H1 (cell line): ENCODE results near the gene PSME1. TPM values are rescaled to one million over a fixed set of nuclear protein-coding genes. Genes with fewer than 3 reads are reported as not detected.

Experiments used
- CTCF ChIA-PET: fragments of 300-600 bp; sonication (Branson Sonifier 250); formaldehyde crosslinking; loops from one replicate; lab custom pipeline; 2021; ENCODE audit not compliant: partially characterized antibody; lab: Charles Lee
- POLR2A ChIA-PET: fragments of 300-600 bp; sonication (Branson Sonifier 250); formaldehyde crosslinking; loops from one replicate; lab custom pipeline; 2021; ENCODE audit warnings: inconsistent platforms; ENCODE audit not compliant: partially characterized antibody; lab: Charles Lee
- DNase-seq, 2 experiments: peaks; one replicate each; pipeline versions ENCODE4 v3.0.0 to v3.0.0-alpha.2; 2010 to 2022; ENCODE audit warnings: low spot score in 2 of 2, low read depth in 1 of 2, mixed read lengths in 1 of 2
- FAIRE-seq: peaks from 2 replicates; lab custom pipeline; 2011; peaks lifted over from hg19 to GRCh38; lab: Jason Lieb, UNC
- H2AFZ ChIP-seq: 2 replicates; pipeline ENCODE4 v1.8.1; 2012; ENCODE audit warnings: low read length, inconsistent platforms
- H2AK5ac ChIP-seq: 2 replicates; pipeline ENCODE4 v1.6.1; 2013; ENCODE audit warnings: low read depth, low read length
- H2BK120ac ChIP-seq: replicated peaks from 2 replicates; pipeline ENCODE3; 2013; ENCODE audit warnings: low read depth, low read length, inconsistent platforms
- H2BK12ac ChIP-seq: 2 replicates; pipeline ENCODE4 v1.6.1; 2013; ENCODE audit warnings: low read depth, low read length
- H2BK15ac ChIP-seq: 2 replicates; pipeline ENCODE4 v1.6.1; 2013; ENCODE audit warnings: low read length
- H2BK20ac ChIP-seq: 2 replicates; pipeline ENCODE4 v1.6.1; 2013; ENCODE audit warnings: low read length
- H2BK5ac ChIP-seq: 2 replicates; pipeline ENCODE4 v1.6.1; 2013; ENCODE audit warnings: low read depth, low read length
- H3K14ac ChIP-seq: 2 replicates; pipeline ENCODE4 v1.6.1; 2013; ENCODE audit warnings: inconsistent platforms; ENCODE audit not compliant: insufficient read length
- H3K18ac ChIP-seq: 2 replicates; pipeline ENCODE4 v1.6.1; 2013; ENCODE audit warnings: low read length; ENCODE audit errors: extremely low read depth
- H3K23ac ChIP-seq: 2 replicates; pipeline ENCODE4 v1.6.1; 2013; ENCODE audit warnings: inconsistent platforms; ENCODE audit not compliant: insufficient read length
- H3K23me2 ChIP-seq: 2 replicates; pipeline ENCODE4 v1.6.1; 2013; ENCODE audit warnings: low read depth, low read length
- H3K27ac ChIP-seq: 2 replicates; pipeline ENCODE4 v1.6.1; 2011; ENCODE audit warnings: low read depth, low read length, inconsistent platforms
- H3K27me3 ChIP-seq, 4 experiments: replicated peaks in 1 of 4; 1 replicate in 1 of 4; 2 replicates in 3 of 4; pipeline versions ENCODE4 v1.6.1 to v1.8.1; 2011 to 2013; ENCODE audit warnings: low read length in 3 of 4, mild to moderate bottlenecking in 3 of 4, inconsistent platforms in 2 of 4, mixed read lengths in 2 of 4, moderate library complexity in 1 of 4; ENCODE audit not compliant: control insufficient read depth in 3 of 4, insufficient read depth in 3 of 4; ENCODE audit errors: extremely low read depth in 1 of 4
- H3K36me3 ChIP-seq, 4 experiments: 2 replicates each; pipeline versions ENCODE4 v1.6.1 to v1.8.1; 2011 to 2013; ENCODE audit warnings: mild to moderate bottlenecking in 4 of 4, low read length in 3 of 4, moderate library complexity in 2 of 4, control low read depth in 1 of 4, inconsistent platforms in 1 of 4; ENCODE audit not compliant: insufficient read depth in 4 of 4, control insufficient read depth in 2 of 4
- H3K4ac ChIP-seq: replicated peaks from 2 replicates; pipeline ENCODE3; 2013; ENCODE audit warnings: low read length, low read depth, mixed read lengths, inconsistent platforms; ENCODE audit not compliant: insufficient read length
- H3K4me1 ChIP-seq, 4 experiments: replicated peaks in 1 of 4; 1 replicate in 1 of 4; 2 replicates in 3 of 4; pipeline versions ENCODE4 v1.6.1 to v1.8.1; 2011 to 2013; ENCODE audit warnings: low read length in 3 of 4, inconsistent platforms in 2 of 4, mixed read lengths in 1 of 4; ENCODE audit not compliant: insufficient read depth in 4 of 4, control insufficient read depth in 3 of 4
- H3K4me2 ChIP-seq, 2 experiments: 2 replicates each; pipeline versions ENCODE4 v1.6.1 to v1.8.1; 2011 to 2013; ENCODE audit warnings: low read depth in 2 of 2, low read length in 2 of 2, control low read depth in 1 of 2, inconsistent platforms in 1 of 2, mild to moderate bottlenecking in 1 of 2; ENCODE audit not compliant: insufficient read depth in 1 of 2
- H3K4me3 ChIP-seq, 4 experiments: fragments of 200-600, 300-600 bp in 1 of 4; sonication (generic), shearing (Covaris generic), sonication (Bioruptor Twin) in 1 of 4; 2 replicates each; pipeline versions ENCODE4 v1.5.1 to v1.8.1; 2011 to 2016; ENCODE audit warnings: low read length in 4 of 4, low read depth in 3 of 4, control low read depth in 2 of 4, inconsistent platforms in 2 of 4, mild to moderate bottlenecking in 2 of 4, mixed read lengths in 1 of 4, moderate library complexity in 1 of 4; ENCODE audit not compliant: insufficient read depth in 2 of 4; ENCODE audit errors: extremely low read depth in 1 of 4
- H3K56ac ChIP-seq: replicated peaks from 2 replicates; pipeline ENCODE3; 2013; ENCODE audit warnings: low read depth, mild to moderate bottlenecking, mixed read lengths, low read length, inconsistent platforms; ENCODE audit not compliant: insufficient read length
- H3K79me1 ChIP-seq: 2 replicates; pipeline ENCODE4 v1.6.1; 2013; ENCODE audit warnings: low read depth, low read length, control low read depth
- H3K79me2 ChIP-seq, 2 experiments: 2 replicates each; pipeline versions ENCODE4 v1.6.1 to v1.8.1; 2012 to 2013; ENCODE audit warnings: low read length in 2 of 2, mild to moderate bottlenecking in 2 of 2, inconsistent platforms in 1 of 2; ENCODE audit not compliant: insufficient read depth in 2 of 2, control insufficient read depth in 1 of 2
- H3K9ac ChIP-seq, 4 experiments: replicated peaks in 1 of 4; 1 replicate in 1 of 4; 2 replicates in 3 of 4; pipeline versions ENCODE4 v1.6.1 to v1.8.1; 2011 to 2013; ENCODE audit warnings: low read depth in 3 of 4, low read length in 3 of 4, control low read depth in 2 of 4, mild to moderate bottlenecking in 2 of 4, moderate library complexity in 2 of 4, inconsistent platforms in 1 of 4; ENCODE audit errors: extremely low read depth in 1 of 4
- H3K9me3 ChIP-seq, 2 experiments: 2 replicates each; pipeline versions ENCODE4 v1.6.1 to v1.8.1; 2012 to 2013; ENCODE audit warnings: mild to moderate bottlenecking in 2 of 2, moderate library complexity in 2 of 2, control low read depth in 1 of 2, inconsistent platforms in 1 of 2, low read depth in 1 of 2, low read length in 1 of 2, mixed read lengths in 1 of 2; ENCODE audit not compliant: insufficient read depth in 2 of 2
- H4K20me1 ChIP-seq, 2 experiments: replicated peaks in 1 of 2; 2 replicates each; pipeline versions ENCODE3 to v1.8.1; 2011 to 2013; ENCODE audit warnings: inconsistent platforms in 2 of 2, low read length in 2 of 2, mild to moderate bottlenecking in 1 of 2; ENCODE audit not compliant: insufficient read depth in 2 of 2, control insufficient read depth in 1 of 2
- H4K5ac ChIP-seq: 2 replicates; pipeline ENCODE4 v1.6.1; 2013; ENCODE audit warnings: low read length, low read depth, mixed read lengths, inconsistent platforms; ENCODE audit not compliant: insufficient read length
- H4K8ac ChIP-seq: 2 replicates; pipeline ENCODE4 v1.8.0; 2013; ENCODE audit warnings: mild to moderate bottlenecking, moderate library complexity, low read length, inconsistent platforms; ENCODE audit not compliant: insufficient read depth; ENCODE audit errors: extremely low read depth
- H4K91ac ChIP-seq: replicated peaks from 2 replicates; pipeline ENCODE3; 2013; ENCODE audit warnings: low read length, mixed read lengths, inconsistent platforms; ENCODE audit not compliant: insufficient read length
- BACH1 ChIP-seq: IDR thresholded peaks from 2 replicates; pipeline ENCODE4 v1.6.1; 2012; ENCODE audit warnings: low read length, improper control_type of control experiment
- EP300 ChIP-seq, 2 experiments: IDR thresholded peaks; 1 replicate in 1 of 2; 2 replicates in 1 of 2; pipeline ENCODE4 v1.6.1; 2011 to 2012; ENCODE audit warnings: low read depth in 2 of 2, low read length in 2 of 2, mild to moderate bottlenecking in 2 of 2, borderline replicate concordance in 1 of 2, inconsistent platforms in 1 of 2, moderate library complexity in 1 of 2
- HDAC6 ChIP-seq: IDR thresholded peaks from one replicate; pipeline ENCODE4 v1.7.1; 2012; ENCODE audit warnings: low read depth, mild to moderate bottlenecking, inconsistent platforms, low read length, moderate library complexity
- JUND ChIP-seq: IDR thresholded peaks from 2 replicates; pipeline ENCODE4 v1.6.1; 2011; ENCODE audit warnings: mild to moderate bottlenecking, improper control_type of control experiment, low read length
- KDM4A ChIP-seq: IDR thresholded peaks from one replicate; pipeline ENCODE4 v1.7.1; 2012; ENCODE audit warnings: low read depth, mild to moderate bottlenecking, moderate library complexity, low read length, inconsistent platforms; ENCODE audit not compliant: severe bottlenecking
- POLR2A ChIP-seq, 2 experiments: IDR thresholded peaks; 1 replicate in 1 of 2; 2 replicates in 1 of 2; pipeline ENCODE4 v1.6.1; 2011; ENCODE audit warnings: low read depth in 2 of 2, low read length in 2 of 2, mild to moderate bottlenecking in 2 of 2; ENCODE audit errors: control extremely low read depth in 1 of 2
- RNF2 ChIP-seq: fragments of 200-900, 300-1000 bp; sonication (generic); IDR thresholded peaks from 2 replicates; pipeline ENCODE4 v1.7.1; 2016; ENCODE audit warnings: borderline replicate concordance, low read depth, mild to moderate bottlenecking, antibody characterized with exemption, low read length; ENCODE audit not compliant: poor library complexity, severe bottlenecking; ENCODE audit errors: missing control alignments
- SIN3A ChIP-seq, 2 experiments: IDR thresholded peaks in 1 of 2; conservative IDR thresholded peaks in 1 of 2; 2 replicates each; pipeline ENCODE4 v1.6.1; 2011 to 2012; ENCODE audit warnings: low read length in 2 of 2, improper control_type of control experiment in 1 of 2, low read depth in 1 of 2, mild to moderate bottlenecking in 1 of 2
- SIX5 ChIP-seq: IDR thresholded peaks from 2 replicates; pipeline ENCODE4 v1.6.1; 2011; ENCODE audit warnings: mild to moderate bottlenecking, low read depth, low read length
- SP1 ChIP-seq: IDR thresholded peaks from 2 replicates; pipeline ENCODE4 v1.6.1; 2011; ENCODE audit warnings: low read depth, low read length
- SP4 ChIP-seq: IDR thresholded peaks from 2 replicates; pipeline ENCODE4 v1.6.1; 2012; ENCODE audit warnings: low read length, inconsistent platforms
- TAF1 ChIP-seq: IDR thresholded peaks from 2 replicates; pipeline ENCODE4 v1.6.1; 2011; ENCODE audit warnings: mild to moderate bottlenecking, low read depth, low read length
- TCF12 ChIP-seq: IDR thresholded peaks from 2 replicates; pipeline ENCODE4 v1.6.1; 2011; ENCODE audit warnings: low read depth, mild to moderate bottlenecking, low read length
- YY1 ChIP-seq: IDR thresholded peaks from 2 replicates; pipeline ENCODE4 v1.6.1; 2011; ENCODE audit warnings: low read depth, mild to moderate bottlenecking, low read length
- WGBS, 2 experiments: shearing (Covaris generic) in 1 of 2; methylation state at CpG; one replicate each; pipeline versions ENCODE4 v1.1.6 to v1.1.7; 2013 to 2015; ENCODE audit warnings: low lambda C conversion rate in 2 of 2, mixed read lengths in 2 of 2, inconsistent platforms in 1 of 2, low coverage in 1 of 2, missing lambda C conversion rate in 1 of 2; ENCODE audit not compliant: insufficient replicate concordance in 2 of 2, insufficient coverage in 1 of 2, insufficient read length in 1 of 2; ENCODE audit errors: extremely low coverage in 1 of 2, missing lambda C conversion rate in 1 of 2; 5-methylcytosine and 5-hydroxymethylcytosine counted together
- polyA plus RNA-seq, 7 experiments: library from polyadenylated mRNA; depleted of rRNA in 3 of 7; stranded (reverse) in 5 of 7; unstranded in 2 of 7; fragments of >200 nt in 5 of 7; fragments of 200-250 nt in 2 of 7; gene quantifications; 1 replicate in 5 of 7; 2 replicates in 1 of 7; 4 replicates in 1 of 7; pipeline versions ENCODE4 v1.2.1 to v1.2.3, GENCODE V29; 2011 to 2013; ENCODE audit warnings: missing spikeins in 2 of 7, mixed read lengths in 2 of 7
- total RNA-seq: library from RNA; stranded (reverse); fragmentation: NEBNext Ultra II Directional; extraction: Animal tissue kit (Norgen Biotek cat#: 25700); gene quantifications from 2 replicates; pipeline ENCODE4 v1.2.1, GENCODE V29; 2021

Gene PSME1
- total and polyA plus RNA-seq, 2 of the 8 experiments (the other 6 are each of a cell fraction or from before 2014, with no cell fraction given): 74.9 to 85.9 TPM

- H3K4me2 ChIP-seq: peak overlapping the region; percentile 81 to 95
- H2AK5ac ChIP-seq: no peak overlapping the region
- ChIA-PET CTCF (interaction anchor here (1.0 to 1.7 kb wide), 6 partner anchors 12 to 77 kb away, joined by 3 to 7 read pairs (median 4); partner anchors contain the start of genes IRF9, PSME2 and RNF31), POLR2A (interaction anchor here (0.8 to 10.5 kb wide), 15 partner anchors 8 to 136 kb away, joined by 3 to 118 read pairs (median 7); partner anchors contain the start of genes CHMP4A, DCAF11, IRF9 and NRL)
- peak overlapping the region in 3 of 4 experiments; percentile 42 to 66 (median 50); a peak in 3 of 7 replicates for H3K9ac ChIP-seq
- no peak overlapping the region for H3K4ac ChIP-seq
- H3K27ac ChIP-seq: peak overlapping the region; percentile 14; the same call in 1 of the 2 replicates
- peak overlapping the region; percentile 17 for H3K18ac ChIP-seq
- H2BK120ac ChIP-seq: no peak overlapping the region
- H4K5ac ChIP-seq: peak overlapping the region; percentile 34
- H3K79me2 ChIP-seq: peaks cover 0 to 12% of the 10 kb centered on the region in 2 experiments; a peak in 2 of 4 replicates
- no peak overlapping the region for H3K56ac ChIP-seq
- peaks cover 0 to 10% (median 6%) of the 10 kb centered on the region in 4 experiments; a peak in 5 of 7 replicates for H3K4me1 ChIP-seq
- H4K20me1 ChIP-seq: peaks cover 0 to 1% of the 10 kb centered on the region in 2 experiments
- peak overlapping the region; percentile 90; the same call in 1 of the 2 replicates for H2BK5ac ChIP-seq
- no peak overlapping the region for H2BK20ac ChIP-seq
- peaks cover 8 to 25% (median 14%) of the 10 kb centered on the region in 4 experiments; a peak in 6 of 8 replicates for H3K36me3 ChIP-seq
- H2BK15ac ChIP-seq: peak overlapping the region; percentile 4; the same call in 1 of the 2 replicates
- H3K4me3 ChIP-seq: peak overlapping the region; percentile 64 to 100 (median 75)
- no peaks in the 10 kb centered on the region for H3K27me3 ChIP-seq
- H4K91ac ChIP-seq: no peak overlapping the region
- H4K8ac ChIP-seq: peak overlapping the region; percentile 64; the same call in 1 of the 2 replicates
- H3K14ac ChIP-seq: no peak overlapping the region
- FAIRE-seq (no peak), DNase-seq (no peak)
- H3K23ac ChIP-seq: no peak overlapping the region
- no peak overlapping the region; the same call in 1 of the 2 replicates for H2BK12ac ChIP-seq
- no peaks in the 10 kb centered on the region for H3K9me3 ChIP-seq
- peaks cover 4% of the 10 kb centered on the region; the same call in 1 of the 2 replicates for H3K79me1 ChIP-seq
- peak overlapping the region; percentile 94 for H2AFZ ChIP-seq
- peaks cover 5% of the 10 kb centered on the region; the same call in 1 of the 2 replicates for H3K23me2 ChIP-seq
- WGBS, 2 experiments: 15% methylated on average over 9 of the region's 9 CpGs; no CpG with 5 or more reads in 1 of the 2 experiments
- TF ChIP-seq JUND (no peak), EP300 (IDR thresholded peaks at IDR 0.05; ENCODE audit: borderline replicate concordance in 1 of 2, low read depth in 2 of 2, low read length in 2 of 2) (no peak), SP4 (no peak), RNF2 (no peak), SIX5 (no peak), KDM4A (no peak), TCF12 (no peak), BACH1 (no peak), HDAC6 (no peak), YY1 (no peak), TAF1 (no peak), SP1 (no peak), SIN3A (conservative IDR thresholded peaks at IDR 0.05 in 1 of 2, IDR thresholded peaks at IDR 0.05 in 1 of 2; ENCODE audit: low read depth in 1 of 2, low read length in 2 of 2) (no peak), POLR2A (IDR thresholded peaks at IDR 0.05; ENCODE audit: control extremely low read depth in 1 of 2, low read depth in 2 of 2, low read length in 2 of 2) (no peak)
These were observed 485 bp upstream of the PSME1 start for GRCh38 chr14:24135584-24135833.
